ENCODE data around the gene HTRA3. TPM values are rescaled to one million over a fixed set of nuclear protein-coding genes. Genes with fewer than 3 reads are reported as not detected.
A peak's percentile ranks its signal among the peaks of the same experiment; 100 is the strongest.

HTRA3 gene
- total and polyA plus RNA-seq, 2 of the 4 experiments (the other 2 are of a cell fraction), result 1.3 to 9.5 TPM

DNA sequence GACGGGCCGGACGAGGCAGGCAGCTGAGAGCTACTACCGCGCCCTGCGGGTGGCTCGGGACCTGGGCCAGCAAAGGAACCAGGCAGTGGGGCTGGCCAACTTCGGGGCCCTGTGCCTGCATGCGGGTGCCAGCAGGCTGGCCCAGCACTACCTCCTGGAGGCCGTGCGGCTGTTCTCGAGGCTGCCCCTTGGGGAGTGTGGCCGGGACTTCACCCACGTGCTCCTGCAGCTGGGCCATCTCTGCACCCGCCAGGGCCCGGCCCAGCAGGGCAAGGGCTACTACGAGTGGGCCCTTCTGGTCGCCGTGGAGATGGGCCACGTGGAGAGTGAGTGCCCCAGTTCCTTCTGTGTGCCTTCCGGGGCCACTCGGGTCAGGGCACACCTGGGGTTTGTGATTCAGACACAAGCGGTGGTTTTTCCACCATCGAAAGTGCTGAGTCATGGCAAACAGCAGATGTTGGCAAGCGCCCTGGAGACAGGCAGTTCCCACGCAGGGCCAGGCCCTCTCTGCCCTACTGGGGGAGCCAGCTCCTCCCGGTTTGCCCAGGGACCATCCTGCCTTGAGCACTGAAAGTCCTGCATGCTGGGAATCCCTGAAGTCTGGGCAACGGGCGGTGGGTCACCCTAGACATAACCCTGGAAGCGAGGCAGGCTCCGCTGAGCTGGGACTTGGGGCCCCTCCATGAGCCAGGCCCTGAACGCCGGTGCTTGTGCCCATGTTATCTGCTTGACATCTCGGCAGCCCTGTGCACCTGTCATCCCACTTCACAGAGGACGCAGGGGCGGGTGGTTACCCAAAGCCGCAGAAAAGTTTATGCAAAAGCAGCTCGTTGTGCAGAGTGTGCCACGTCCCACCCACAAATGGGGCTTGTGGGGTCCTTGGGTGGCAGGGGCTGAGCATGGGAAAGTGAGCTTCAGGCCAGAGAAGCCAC lies 41.0 kb upstream of the HTRA3 start:
- H3K4me1 ChIP-seq (ENCODE audit: control insufficient read depth, insufficient read depth, low read length), result peaks cover 7% of the 10 kb centered on the region
- WGBS, 2 experiments (ENCODE audit: extremely low coverage in 2 of 2, insufficient read length in 1 of 2), result 79% methylated on average over 24 of the region's 39 CpGs; no CpG with 5 or more reads in 1 of the 2 experiments
- no peaks in the 10 kb centered on the region; the same call in 1 of the 2 replicates for H4K20me1 ChIP-seq (ENCODE audit: insufficient read depth, low read length)
- in situ Hi-C loops (cut with MboI; ENCODE audit: low sequenced_read_pairs) (no loop called here), intact Hi-C loops (cut with micrococcal nuclease) (no loop called here), dilution Hi-C loops (cut with HindIII; ENCODE audit: low sequenced_read_pairs, unreplicated experiment) (no loop called here)
- no peak overlapping the region for H3K4me2 ChIP-seq (ENCODE audit: low read depth, low read length)
- peak overlapping the region; percentile 55 for H2AK9ac ChIP-seq (replicated peaks; ENCODE audit: low read depth, low read length, poor library complexity)
- H3K9ac ChIP-seq (ENCODE audit: low read depth, low read length), result no peak overlapping the region
- peaks cover 3% of the 10 kb centered on the region; the same call in 1 of the 2 replicates for H3K27me3 ChIP-seq (ENCODE audit: control insufficient read depth, insufficient read depth, low read length)
- H3K9me3 ChIP-seq (ENCODE audit: control insufficient read depth, insufficient read depth, low read length), result no peaks in the 10 kb centered on the region
- H2AK5ac ChIP-seq (ENCODE audit: low read depth, low read length), result peak overlapping the region; percentile 67; the same call in 1 of the 2 replicates
- no peaks in the 10 kb centered on the region for H3K36me3 ChIP-seq (ENCODE audit: control insufficient read depth, insufficient read depth, low read length)
- H4K91ac ChIP-seq (ENCODE audit: insufficient read depth, low read depth, low read length), result peak overlapping the region; percentile 41; the same call in 1 of the 2 replicates
- H3K4me3 ChIP-seq (ENCODE audit: insufficient read depth, low read depth, low read length), result no peak overlapping the region
- H2BK20ac ChIP-seq (ENCODE audit: low read depth, low read length), result peak overlapping the region; percentile 3; the same call in 1 of the 2 replicates
- H2AFZ ChIP-seq (replicated peaks; ENCODE audit: low read length, poor library complexity), result peak overlapping the region; percentile 79
- ATAC-seq (ENCODE audit: low read depth) (peak; percentile 71), DNase-seq (peak; percentile 86)
- H3K18ac ChIP-seq (ENCODE audit: low read depth, low read length), result no peak overlapping the region
- 0 out of 2 replicates have a peak, but pooled peaks cover 6% of the 10 kb centered on the region for H3K9me1 ChIP-seq (ENCODE audit: insufficient read depth, low read length)
- H4K8ac ChIP-seq (ENCODE audit: low read depth in 2 of 2, low read length in 2 of 2), result peak overlapping the region in 1 of 2 experiments; percentile 25; a peak in 1 of 4 replicates
- BruUV-seq (replicated peaks), result no TSS peak
- H2BK120ac ChIP-seq (ENCODE audit: low read depth, low read length), result peak overlapping the region; percentile 52
- no peak overlapping the region for H3K14ac ChIP-seq (replicated peaks; ENCODE audit: low read depth, low read length)
- H3K4ac ChIP-seq (ENCODE audit: low read depth, low read length), result peak overlapping the region; percentile 42; the same call in 1 of the 2 replicates
- POLR2A ChIA-PET (ENCODE audit: unreplicated experiment), result no interaction called here
- H4K5ac ChIP-seq (ENCODE audit: low read depth, low read length), result no peak overlapping the region; the same call in 1 of the 2 replicates
- CTCF ChIA-PET, result interaction anchor here (0.6 to 0.9 kb wide), 3 partner anchors 9 to 1659 kb away, joined by 3 to 4 read pairs (median 3); no protein-coding TSS in a partner anchor
- H2BK5ac ChIP-seq (ENCODE audit: low read depth, low read length, poor library complexity, severe bottlenecking), result no peak overlapping the region
- H3K79me1 ChIP-seq (ENCODE audit: low read depth in 1 of 2, low read length in 2 of 2), result no peaks in the 10 kb centered on the region
- H3K23ac ChIP-seq (ENCODE audit: low read depth, low read length), result no peak overlapping the region
- H3K56ac ChIP-seq (ENCODE audit: extremely low read depth, insufficient read depth, low read length), result no peak overlapping the region
- H2BK15ac ChIP-seq (ENCODE audit: low read depth, low read length), result no peak overlapping the region
- H3K27ac ChIP-seq (ENCODE audit: insufficient read depth, low read length), result no peak overlapping the region
- TF ChIP-seq, protein P1, sequence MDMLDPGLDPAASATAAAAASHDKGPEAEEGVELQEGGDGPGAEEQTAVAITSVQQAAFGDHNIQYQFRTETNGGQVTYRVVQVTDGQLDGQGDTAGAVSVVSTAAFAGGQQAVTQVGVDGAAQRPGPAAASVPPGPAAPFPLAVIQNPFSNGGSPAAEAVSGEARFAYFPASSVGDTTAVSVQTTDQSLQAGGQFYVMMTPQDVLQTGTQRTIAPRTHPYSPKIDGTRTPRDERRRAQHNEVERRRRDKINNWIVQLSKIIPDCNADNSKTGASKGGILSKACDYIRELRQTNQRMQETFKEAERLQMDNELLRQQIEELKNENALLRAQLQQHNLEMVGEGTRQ (IDR thresholded peaks at IDR 0.05; ENCODE audit: low read depth, low read length), result peak; percentile 58; the same call in 1 of the 2 replicates
- TF ChIP-seq FOS (IDR thresholded peaks at IDR 0.05; ENCODE audit: low read depth, low read length) (0 out of 2 replicates have a peak, but pooled peaks have one; percentile 30), SMC3 (IDR thresholded peaks at IDR 0.05; ENCODE audit: low read depth, low read length) (no peak), POLR2A (IDR thresholded peaks at IDR 0.05; ENCODE audit: low read depth, low read length) (no peak), BHLHE40 (IDR thresholded peaks at IDR 0.05; ENCODE audit: low read depth, low read length) (no peak), NFE2L2 (IDR thresholded peaks at IDR 0.05; ENCODE audit: low read depth, low read length) (peak; percentile 100), CEBPB (IDR thresholded peaks at IDR 0.05; ENCODE audit: low read depth, low read length) (no peak), MAZ (IDR thresholded peaks at IDR 0.05; ENCODE audit: borderline replicate concordance, low read depth, low read length) (no peak), MAFK (IDR thresholded peaks at IDR 0.05; ENCODE audit: low read depth, low read length) (peak; percentile 99), CHD1 (IDR thresholded peaks at IDR 0.05; ENCODE audit: low read depth, low read length) (no peak), RCOR1 (IDR thresholded peaks at IDR 0.05; ENCODE audit: insufficient replicate concordance, low read length) (no peak), MXI1 (IDR thresholded peaks at IDR 0.05; ENCODE audit: borderline replicate concordance, low read depth, low read length) (no peak)
- TF ChIP-seq, protein P2, sequence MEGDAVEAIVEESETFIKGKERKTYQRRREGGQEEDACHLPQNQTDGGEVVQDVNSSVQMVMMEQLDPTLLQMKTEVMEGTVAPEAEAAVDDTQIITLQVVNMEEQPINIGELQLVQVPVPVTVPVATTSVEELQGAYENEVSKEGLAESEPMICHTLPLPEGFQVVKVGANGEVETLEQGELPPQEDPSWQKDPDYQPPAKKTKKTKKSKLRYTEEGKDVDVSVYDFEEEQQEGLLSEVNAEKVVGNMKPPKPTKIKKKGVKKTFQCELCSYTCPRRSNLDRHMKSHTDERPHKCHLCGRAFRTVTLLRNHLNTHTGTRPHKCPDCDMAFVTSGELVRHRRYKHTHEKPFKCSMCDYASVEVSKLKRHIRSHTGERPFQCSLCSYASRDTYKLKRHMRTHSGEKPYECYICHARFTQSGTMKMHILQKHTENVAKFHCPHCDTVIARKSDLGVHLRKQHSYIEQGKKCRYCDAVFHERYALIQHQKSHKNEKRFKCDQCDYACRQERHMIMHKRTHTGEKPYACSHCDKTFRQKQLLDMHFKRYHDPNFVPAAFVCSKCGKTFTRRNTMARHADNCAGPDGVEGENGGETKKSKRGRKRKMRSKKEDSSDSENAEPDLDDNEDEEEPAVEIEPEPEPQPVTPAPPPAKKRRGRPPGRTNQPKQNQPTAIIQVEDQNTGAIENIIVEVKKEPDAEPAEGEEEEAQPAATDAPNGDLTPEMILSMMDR (conservative IDR thresholded peaks at IDR 0.05; ENCODE audit: low read depth, low read length), result no peak

All from IMR-90 (cell line).